ENCODE measurements around the gene TMLHE.
"Not testable (repeated sequence)": the region's sequence is repeated elsewhere in the genome, so short reads cannot be mapped to it uniquely, and the experiment has no call there.

The TMLHE gene

GRCh38 chrX:155612312-155613224, at the start of gene TMLHE, which contains the start of gene SPRY3:
TMLHE (minus strand) TSS chrX:155612952; CDS start chrX:155545276, 67,676 bp downstream.
SPRY3 (plus strand) TSS chrX:155612586.
- DNase-seq (ENCODE audit: low read depth) = peak; percentile 60

DNA sequence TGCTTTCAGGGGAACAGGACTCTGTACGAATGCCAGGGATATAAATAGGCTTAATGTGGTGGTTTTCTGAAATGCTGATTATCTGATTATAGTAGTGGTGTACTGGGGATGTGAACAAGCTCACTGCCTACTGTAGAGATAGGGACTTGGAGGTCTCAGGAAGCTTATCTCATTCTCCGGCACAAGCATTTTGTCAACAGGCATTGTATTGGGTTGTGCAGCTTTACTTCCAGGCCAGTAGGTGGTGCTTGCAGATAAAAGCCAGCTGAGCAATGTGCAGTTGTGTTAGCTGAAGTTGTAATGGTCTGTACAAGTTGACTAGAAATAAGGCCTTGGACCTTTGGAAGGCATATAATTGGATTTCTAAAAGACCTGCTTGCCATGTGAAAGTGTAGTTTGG, 49.5 kb upstream of the TMLHE start:
- DNase-seq (ENCODE audit: low read depth) = no peak

DNA sequence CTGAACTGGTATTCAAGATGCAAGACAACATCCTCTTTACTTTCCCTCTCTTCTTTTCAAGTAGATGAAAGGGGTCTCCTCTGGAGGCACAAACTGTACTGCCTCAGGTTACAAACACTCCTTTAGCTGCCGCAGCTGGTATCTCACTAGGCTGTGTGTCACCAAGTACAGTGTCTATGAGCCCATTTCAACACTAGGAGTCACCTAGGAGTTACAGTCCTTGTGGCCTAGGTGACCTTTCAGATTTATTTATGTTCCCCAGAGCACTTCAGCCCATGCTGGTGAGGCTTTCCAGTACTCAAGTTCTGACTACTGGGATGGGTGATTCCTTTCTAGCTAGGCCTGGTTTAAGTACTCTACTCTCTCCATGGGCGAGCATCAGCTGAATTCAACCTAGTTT, 32.4 kb upstream of the TMLHE start:
- DNase-seq (ENCODE audit: low read depth) = no peak

DNA sequence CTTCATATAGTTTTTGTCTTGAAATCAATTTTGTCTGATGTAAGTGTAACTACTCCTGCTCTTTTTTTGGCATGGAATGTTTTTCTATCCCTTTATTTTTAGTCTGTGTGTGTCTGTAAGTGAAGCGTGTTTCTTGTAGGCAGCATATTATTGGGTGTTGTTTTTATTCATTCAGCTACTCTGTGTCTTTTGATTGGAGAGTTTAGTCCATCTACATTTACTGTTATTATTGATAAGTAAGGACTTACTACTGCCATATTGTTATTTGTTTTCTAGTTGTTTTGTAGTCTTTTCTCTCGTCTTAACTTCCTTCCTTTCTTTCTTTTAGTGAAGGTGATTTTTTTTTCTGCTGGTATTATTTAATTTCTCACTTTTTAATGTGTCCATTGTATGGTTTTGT, 30.5 kb upstream of the TMLHE start:
- no peak for DNase-seq (ENCODE audit: low read depth)

- DNase-seq (ENCODE audit: low read depth) = not testable (repeated sequence)
Observed at GRCh38 chrX:155641371-155641770, 28.6 kb upstream of the TMLHE start.

GRCh38 chrX:155637714-155638113, 25.0 kb upstream of the TMLHE start:
- DNase-seq (ENCODE audit: low read depth) = no peak

DNA sequence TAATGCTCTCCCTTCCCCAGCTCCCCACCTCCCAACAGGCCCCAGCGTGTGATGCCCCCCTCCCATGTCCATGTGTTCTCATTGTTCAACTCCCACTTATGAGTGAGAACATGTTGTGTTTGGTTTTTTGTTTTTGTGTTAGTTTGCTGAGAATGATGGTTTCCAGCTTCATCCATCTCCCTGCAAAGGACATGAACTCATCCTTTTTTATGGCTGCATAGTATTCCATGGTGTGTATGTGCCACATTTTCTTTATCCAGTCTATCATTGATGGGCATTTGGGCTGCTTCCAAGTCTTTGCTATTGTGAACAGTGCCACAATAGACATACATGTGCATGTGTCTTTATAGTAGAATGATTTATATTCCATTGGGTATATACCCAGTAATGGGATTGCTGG, 22.3 kb upstream of the TMLHE start:
- DNase-seq (ENCODE audit: low read depth) = not testable (repeated sequence)

DNA sequence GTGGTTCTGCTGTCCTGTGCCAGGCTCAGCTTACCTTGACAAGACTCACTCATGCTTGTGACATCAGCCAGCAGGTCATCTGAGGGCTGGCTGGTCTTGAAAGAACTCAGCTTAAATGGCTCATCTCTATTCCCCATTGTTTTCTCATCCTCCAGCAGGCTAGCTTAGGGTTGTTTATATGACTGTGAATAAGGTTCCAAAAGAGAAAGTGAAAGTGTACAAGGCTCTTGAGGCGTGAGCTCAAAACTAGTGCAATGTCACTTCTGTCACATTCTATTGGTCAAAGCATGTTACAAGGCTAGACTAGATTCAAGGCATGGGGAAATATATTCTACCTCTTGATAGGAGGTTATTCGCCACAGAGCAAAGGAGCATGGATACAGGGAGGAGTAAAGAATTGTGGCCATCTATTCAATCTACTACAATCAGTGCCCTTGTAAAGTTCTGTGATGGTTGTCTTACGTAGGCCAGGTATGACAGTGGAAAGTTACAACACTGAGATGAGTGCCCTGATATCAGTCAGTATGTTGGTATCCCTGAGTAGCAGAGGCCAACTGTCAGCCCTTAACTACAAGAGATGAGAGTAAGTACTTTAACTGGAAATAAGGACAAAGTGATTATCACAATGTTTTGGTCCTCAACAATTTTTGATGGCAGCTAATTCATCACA, 19.8 kb upstream of the TMLHE start:
- DNase-seq (ENCODE audit: low read depth) = no peak

DNA sequence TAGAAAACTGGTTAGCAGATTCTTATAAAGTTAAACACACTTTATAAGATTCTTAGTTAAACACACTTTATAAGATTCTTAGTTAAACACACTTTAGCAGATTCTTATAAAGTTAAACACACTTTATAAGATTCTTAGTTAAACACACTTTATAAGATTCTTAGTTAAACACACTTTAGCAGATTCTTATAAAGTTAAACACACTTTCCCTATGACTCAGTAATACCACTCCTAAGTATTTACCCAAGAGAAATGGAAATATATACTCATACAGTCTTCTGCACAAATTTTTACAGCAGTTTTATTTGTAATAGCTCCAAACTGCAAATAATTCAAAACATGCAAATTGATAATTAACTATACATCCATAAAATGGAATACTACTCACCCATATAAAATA, 7.4 kb upstream of the TMLHE start:
- DNase-seq (ENCODE audit: low read depth) = not testable (repeated sequence)

DNA sequence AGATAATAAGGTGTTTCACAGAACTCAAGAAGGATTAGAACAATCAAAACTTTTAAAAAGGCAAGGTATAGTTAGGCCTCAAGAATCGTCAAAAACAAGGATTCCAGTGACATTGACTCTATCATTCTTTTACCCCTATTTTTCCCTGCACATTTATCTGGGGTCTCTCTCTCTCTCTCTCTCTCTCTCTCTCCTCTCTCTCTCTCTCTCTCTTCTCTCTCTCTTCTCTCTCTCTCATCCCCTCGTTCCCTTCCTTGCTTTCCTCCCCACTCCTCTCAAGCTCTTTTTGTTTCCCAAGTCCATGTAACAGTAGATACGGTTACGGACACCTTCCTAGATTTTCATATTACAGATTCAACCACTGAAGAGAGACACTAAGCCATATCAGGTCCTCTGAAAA, 3.2 kb upstream of the TMLHE start:
- no peak for DNase-seq (ENCODE audit: low read depth)

DNA sequence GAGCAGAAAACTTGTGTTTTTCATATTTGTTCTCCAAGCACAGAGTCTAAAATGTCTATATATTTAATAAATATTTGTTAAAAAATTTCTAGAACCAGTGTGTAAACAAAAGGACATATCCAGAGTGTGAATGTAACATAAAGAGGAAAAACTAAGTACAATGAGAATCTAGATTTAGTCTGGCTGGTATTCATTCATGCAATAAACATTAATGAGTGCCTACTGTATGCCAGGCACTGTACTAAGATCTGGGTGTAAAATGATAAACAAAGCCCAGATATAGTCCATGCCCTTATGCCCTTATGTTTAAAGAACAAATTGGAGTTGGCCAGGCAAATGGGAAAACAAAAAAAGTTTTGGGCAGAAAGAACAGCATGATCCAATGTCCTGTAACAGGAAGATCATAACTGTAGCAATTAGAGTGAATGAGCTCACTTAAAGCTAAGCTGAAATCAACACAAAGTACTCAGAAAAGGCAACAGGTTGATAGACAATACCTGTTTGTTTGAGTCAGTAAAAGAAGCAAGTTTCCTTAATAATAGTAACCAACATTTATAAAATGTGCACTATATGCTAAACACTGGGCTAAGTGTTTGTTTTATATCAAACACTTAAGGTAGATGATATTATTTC, 1.3 kb upstream of the TMLHE start:
- DNase-seq (ENCODE audit: low read depth) = no peak

- no peak for DNase-seq (ENCODE audit: low read depth)
Observed at GRCh38 chrX:155611302-155611701, 1.4 kb downstream of the TMLHE start.

DNA sequence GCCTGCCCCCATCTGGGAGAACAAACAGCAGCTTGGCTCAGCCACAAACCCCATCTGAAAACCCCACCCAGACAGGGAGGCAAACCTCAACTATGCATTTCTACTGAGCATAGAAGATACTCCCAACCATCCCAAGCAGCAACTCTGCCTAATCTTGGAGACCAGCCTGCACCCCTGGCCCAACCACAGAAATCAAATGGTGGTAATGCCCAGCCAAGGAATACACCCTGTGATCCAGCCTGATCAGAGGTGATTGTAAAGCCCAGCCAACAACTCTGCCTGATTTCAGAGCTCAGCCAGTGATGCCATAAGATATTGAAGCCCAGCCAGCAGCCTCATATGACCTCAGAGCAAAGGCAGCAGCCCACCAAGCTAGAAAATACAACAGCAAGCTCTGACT, 19.8 kb downstream of the TMLHE start:
- DNase-seq (ENCODE audit: low read depth) = no peak

GRCh38 chrX:155592331-155592730, 20.4 kb downstream of the TMLHE start:
- DNase-seq (ENCODE audit: low read depth) = no peak

DNA sequence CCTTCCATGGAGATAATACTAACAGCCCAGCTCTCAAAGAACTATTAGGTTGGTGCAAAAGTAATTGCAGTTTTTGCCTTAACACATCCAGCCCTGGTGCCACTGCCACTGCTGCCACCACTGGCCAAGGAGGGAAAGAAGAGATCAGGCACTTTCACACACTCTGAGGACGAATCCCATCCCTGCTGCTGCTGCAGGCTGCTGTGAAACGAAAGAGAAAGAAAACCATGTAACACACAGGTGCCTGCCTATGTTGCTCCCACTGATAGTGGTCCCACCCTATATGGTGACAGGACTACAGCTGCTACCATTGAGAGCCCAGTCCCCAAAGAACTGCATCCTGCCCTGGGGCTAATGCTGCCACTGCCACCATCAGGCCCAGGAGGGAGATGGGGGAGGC, 35.1 kb downstream of the TMLHE start:
- DNase-seq (ENCODE audit: low read depth) = no peak

- DNase-seq (ENCODE audit: low read depth) = no peak
Observed at GRCh38 chrX:155563099-155563498, 49.7 kb downstream of the TMLHE start.

- no peak for DNase-seq (ENCODE audit: low read depth)
Observed at GRCh38 chrX:155544881-155545280, 67.9 kb downstream of the TMLHE start.

- no peak for DNase-seq (ENCODE audit: low read depth)
Observed at GRCh38 chrX:155535866-155536265, 76.9 kb downstream of the TMLHE start.

DNA sequence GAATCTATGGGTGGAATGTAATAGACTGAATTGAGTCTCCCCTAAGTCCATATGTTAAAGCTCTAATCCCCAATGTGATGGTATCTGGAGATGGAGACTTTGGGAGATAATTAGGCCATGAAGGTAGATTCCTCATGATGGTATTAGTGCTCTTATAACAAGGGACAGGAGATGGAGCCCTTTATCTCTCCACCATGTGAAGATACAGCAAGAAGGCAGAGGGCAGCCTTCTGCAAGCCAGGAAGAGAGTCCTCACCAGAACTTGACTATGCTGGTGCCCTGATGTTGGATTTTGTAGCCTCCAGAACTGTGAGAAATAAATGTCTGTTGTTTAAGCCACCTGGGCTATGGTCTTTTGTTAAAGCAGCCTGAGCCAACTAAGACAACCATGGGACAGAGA, 78.0 kb downstream of the TMLHE start:
- DNase-seq (ENCODE audit: low read depth) = no peak

GRCh38 chrX:155527023-155527422, 85.7 kb downstream of the TMLHE start:
- DNase-seq (ENCODE audit: low read depth) = not testable (repeated sequence)

GRCh38 chrX:155514225-155514624, 98.5 kb downstream of the TMLHE start:
- DNase-seq (ENCODE audit: low read depth) = no peak

DNA sequence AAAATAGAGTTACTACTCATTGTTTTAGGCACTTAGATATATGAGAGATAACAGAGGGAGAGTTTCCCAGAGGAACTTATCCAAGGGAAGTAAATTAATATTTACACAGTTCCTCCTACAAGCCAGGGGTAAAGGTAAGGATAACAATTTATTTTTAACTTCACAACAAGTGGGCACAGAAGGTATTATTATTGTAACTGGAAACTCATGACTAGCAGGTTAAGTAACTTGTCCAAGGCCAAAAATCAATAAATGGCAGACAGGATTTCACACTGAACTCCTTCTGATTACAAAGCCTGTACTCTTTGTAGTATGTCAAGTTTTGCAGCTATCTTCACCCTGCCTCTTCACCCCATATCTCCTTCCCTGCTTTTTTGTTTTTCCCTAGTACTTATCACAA, 107.5 kb downstream of the TMLHE start:
- DNase-seq (ENCODE audit: low read depth) = no peak

GRCh38 chrX:155495134-155495533, 117.6 kb downstream of the TMLHE start:
- not testable (repeated sequence) for DNase-seq (ENCODE audit: low read depth)

Data from activated T-cell treated with anti-CD3 and anti-CD28 coated beads for 48 hours (primary cell).